Measurements from ENCODE around the gene BST1.

Gene BST1

DNA sequence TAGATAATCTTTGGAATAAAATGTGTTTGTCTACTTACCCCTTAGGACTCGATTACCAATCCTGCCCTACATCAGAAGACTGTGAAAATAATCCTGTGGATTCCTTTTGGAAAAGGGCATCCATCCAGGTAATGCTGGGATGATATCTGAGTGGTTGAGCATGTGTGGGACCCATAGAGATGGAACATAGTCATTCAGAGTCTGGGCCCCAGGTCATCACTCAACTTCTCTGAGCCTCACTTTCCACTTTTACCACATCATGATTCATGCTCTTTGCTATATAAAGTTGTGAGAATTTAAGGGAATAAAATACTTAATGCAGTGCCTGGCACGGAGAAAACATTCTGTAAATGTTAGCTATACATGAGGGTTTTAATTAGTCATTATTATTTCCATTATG is 8.9 kb downstream of the BST1 start:
- intact Hi-C loops (cut with DNase I; ENCODE audit: low total_unique reads), result no loop called here
- H3K27ac ChIP-seq, result no peak overlapping the region
- H3K4me3 ChIP-seq, result no peak overlapping the region
- no peaks in the 10 kb centered on the region for H3K36me3 ChIP-seq
- no peak for DNase-seq
- H3K27me3 ChIP-seq, result no peaks in the 10 kb centered on the region
- peaks cover 0 to 17% (median 4%) of the 10 kb centered on the region in 4 donors for H3K4me1 ChIP-seq
- TF ChIP-seq, protein P1, sequence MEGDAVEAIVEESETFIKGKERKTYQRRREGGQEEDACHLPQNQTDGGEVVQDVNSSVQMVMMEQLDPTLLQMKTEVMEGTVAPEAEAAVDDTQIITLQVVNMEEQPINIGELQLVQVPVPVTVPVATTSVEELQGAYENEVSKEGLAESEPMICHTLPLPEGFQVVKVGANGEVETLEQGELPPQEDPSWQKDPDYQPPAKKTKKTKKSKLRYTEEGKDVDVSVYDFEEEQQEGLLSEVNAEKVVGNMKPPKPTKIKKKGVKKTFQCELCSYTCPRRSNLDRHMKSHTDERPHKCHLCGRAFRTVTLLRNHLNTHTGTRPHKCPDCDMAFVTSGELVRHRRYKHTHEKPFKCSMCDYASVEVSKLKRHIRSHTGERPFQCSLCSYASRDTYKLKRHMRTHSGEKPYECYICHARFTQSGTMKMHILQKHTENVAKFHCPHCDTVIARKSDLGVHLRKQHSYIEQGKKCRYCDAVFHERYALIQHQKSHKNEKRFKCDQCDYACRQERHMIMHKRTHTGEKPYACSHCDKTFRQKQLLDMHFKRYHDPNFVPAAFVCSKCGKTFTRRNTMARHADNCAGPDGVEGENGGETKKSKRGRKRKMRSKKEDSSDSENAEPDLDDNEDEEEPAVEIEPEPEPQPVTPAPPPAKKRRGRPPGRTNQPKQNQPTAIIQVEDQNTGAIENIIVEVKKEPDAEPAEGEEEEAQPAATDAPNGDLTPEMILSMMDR (IDR thresholded peaks at IDR 0.05), result no peak
- no peaks in the 10 kb centered on the region for H3K9me3 ChIP-seq

DNA sequence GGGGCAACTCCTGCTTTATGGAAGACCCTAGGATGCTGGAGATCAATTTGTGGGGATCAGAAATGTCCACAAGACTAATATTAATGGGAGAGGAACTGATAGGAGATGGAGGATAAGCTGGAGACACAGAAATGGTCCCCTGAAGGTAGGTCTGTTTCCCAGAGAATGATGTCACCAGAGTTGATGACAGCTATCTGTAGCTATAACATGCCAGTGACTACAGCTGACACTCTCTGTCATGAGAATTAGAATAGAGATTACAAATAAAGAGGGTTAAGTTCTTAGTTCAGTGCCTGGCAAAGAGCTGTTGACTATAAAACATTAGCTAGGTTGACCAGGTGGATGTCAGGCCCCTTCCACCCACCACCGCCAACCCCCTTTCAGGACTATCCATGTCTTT is 9.3 kb downstream of the BST1 start:
- Histone ChIP-seq H3K27me3 (no peaks in the 10 kb centered on the region), H3K4me1 (peaks cover 0 to 21% (median 6%) of the 10 kb centered on the region in 4 donors), H3K4me3 (no peak overlapping the region), H3K36me3 (no peaks in the 10 kb centered on the region), H3K9me3 (no peaks in the 10 kb centered on the region), H3K27ac (no peak overlapping the region)
- intact Hi-C loops (cut with DNase I; ENCODE audit: low total_unique reads), result no loop called here
- no peak for DNase-seq
- TF ChIP-seq, protein P1 (IDR thresholded peaks at IDR 0.05), result no peak

DNA sequence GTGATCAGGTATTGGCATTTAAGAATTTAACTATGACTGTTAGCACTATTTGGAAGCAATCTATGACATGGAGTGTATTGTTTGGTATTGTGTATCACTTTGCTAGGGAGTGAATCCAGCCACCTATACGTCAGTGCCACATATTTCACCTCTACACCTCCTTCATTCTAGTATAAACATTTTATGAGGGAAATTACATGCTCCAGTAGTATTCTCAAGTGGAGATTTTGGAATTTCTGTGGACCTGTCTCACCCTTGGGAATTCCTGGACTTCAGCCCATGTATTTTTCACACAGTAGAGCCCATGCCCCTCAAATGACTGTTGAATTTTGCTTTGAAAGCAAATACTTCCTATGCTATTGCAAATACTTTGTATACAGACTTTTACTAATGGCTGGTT is 11.3 kb downstream of the BST1 start:
- H3K4me3 ChIP-seq, result no peak overlapping the region
- TF ChIP-seq, protein P1 (IDR thresholded peaks at IDR 0.05), result no peak
- peaks cover 0 to 38% (median 12%) of the 10 kb centered on the region in 4 donors for H3K4me1 ChIP-seq
- intact Hi-C loops (cut with DNase I; ENCODE audit: low total_unique reads), result no loop called here
- H3K27ac ChIP-seq, result no peak overlapping the region
- no peaks in the 10 kb centered on the region for H3K9me3 ChIP-seq
- DNase-seq, result no peak
- no peaks in the 10 kb centered on the region for H3K36me3 ChIP-seq
- no peaks in the 10 kb centered on the region for H3K27me3 ChIP-seq

DNA sequence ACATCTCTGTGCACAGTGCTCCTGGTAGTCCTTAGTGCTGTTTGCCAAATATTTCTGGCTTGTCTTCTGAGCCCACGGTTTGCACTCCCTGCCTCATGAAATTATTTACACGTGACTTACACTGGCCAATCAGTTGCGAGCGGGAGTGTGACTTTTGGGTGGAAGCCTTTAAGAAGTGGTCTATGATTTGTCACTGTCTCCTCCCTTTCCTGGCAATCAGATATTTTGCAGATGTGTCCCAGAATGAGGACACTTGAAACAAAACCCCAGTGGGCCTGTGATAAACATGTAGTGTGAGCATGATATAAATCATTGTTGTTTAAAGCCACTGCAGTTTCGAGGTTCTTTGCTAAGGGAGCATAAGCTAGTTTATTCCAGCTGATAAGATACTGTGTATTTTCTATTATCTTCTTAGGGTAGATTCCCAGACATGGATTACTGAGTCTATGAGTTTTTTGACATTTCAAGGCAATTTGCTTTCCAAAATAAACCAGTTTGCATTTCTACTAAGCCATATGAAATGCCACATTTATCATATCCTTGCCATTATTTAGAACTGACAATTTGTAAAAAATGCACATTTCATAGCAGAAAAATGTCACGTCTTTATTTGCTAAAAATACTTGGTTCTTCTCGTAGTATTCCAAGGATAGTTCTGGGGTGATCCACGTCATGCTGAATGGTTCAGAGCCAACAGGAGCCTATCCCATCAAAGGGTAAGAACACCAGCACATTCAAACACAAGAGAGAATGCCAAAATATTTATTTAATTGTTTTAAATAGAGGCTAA is 12.0 kb downstream of the BST1 start:
- Histone ChIP-seq H3K9me3 (no peaks in the 10 kb centered on the region), H3K4me3 (no peak overlapping the region), H3K4me1 (peaks cover 0 to 38% (median 12%) of the 10 kb centered on the region in 4 donors), H3K27ac (no peak overlapping the region), H3K27me3 (no peaks in the 10 kb centered on the region), H3K36me3 (no peaks in the 10 kb centered on the region)
- no peak for DNase-seq
- TF ChIP-seq, protein P1 (IDR thresholded peaks at IDR 0.05), result no peak
- intact Hi-C loops (cut with DNase I; ENCODE audit: low total_unique reads), result no loop called here

DNA sequence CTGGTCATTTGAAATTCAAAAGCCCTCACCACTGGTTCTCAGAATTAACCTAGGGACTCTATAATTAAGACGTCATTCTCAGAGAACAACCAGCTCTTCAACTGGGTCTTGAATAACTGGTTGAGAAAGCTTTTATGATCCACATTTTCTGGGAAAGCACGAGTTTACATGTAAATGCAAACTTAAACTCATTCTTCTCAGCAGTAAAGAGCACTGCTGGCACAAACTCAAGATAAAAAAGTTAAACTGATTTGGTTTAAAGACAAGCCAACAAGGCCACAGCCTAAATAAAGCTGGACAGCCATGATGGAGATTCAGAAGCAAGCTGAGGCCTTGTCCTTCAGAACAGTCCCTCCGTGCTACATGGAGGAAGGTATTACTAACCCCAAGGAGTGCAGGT is 13.2 kb downstream of the BST1 start:
- H3K4me1 ChIP-seq, result peaks cover 0 to 38% (median 12%) of the 10 kb centered on the region in 4 donors
- no peak overlapping the region for H3K27ac ChIP-seq
- DNase-seq, result no peak
- H3K27me3 ChIP-seq, result no peaks in the 10 kb centered on the region
- intact Hi-C loops (cut with DNase I; ENCODE audit: low total_unique reads), result no loop called here
- no peak overlapping the region for H3K4me3 ChIP-seq
- TF ChIP-seq, protein P1 (IDR thresholded peaks at IDR 0.05), result no peak
- H3K36me3 ChIP-seq, result no peaks in the 10 kb centered on the region
- H3K9me3 ChIP-seq, result no peaks in the 10 kb centered on the region
